ENCODE data around the gene SORBS2. TPM values are rescaled to one million over a fixed set of nuclear protein-coding genes. Genes with fewer than 3 reads are reported as not detected.

Gene SORBS2
- total and polyA plus RNA-seq, 2 of the 4 experiments (the other 2 are of a cell fraction): 0.18 TPM; not detected in 1

- no peak overlapping the region for H3K4me2 ChIP-seq (ENCODE audit: low read depth, low read length)
- no peaks in the 10 kb centered on the region for H3K36me3 ChIP-seq (ENCODE audit: control insufficient read depth, insufficient read depth, low read length)
- H2BK120ac ChIP-seq (ENCODE audit: low read depth, low read length): no peak overlapping the region
- no peak overlapping the region for H2AFZ ChIP-seq (replicated peaks; ENCODE audit: low read length, poor library complexity)
- no peak for DNase-seq
- no peak overlapping the region for H2BK15ac ChIP-seq (ENCODE audit: low read depth, low read length)
- ChIA-PET CTCF (no interaction called here), POLR2A (ENCODE audit: unreplicated experiment) (no interaction called here)
- TF ChIP-seq POLR2A (IDR thresholded peaks at IDR 0.05; ENCODE audit: low read depth, low read length) (no peak), CHD1 (IDR thresholded peaks at IDR 0.05; ENCODE audit: low read depth, low read length) (no peak), USF2 (IDR thresholded peaks at IDR 0.05; ENCODE audit: low read depth, low read length) (no peak), FOS (IDR thresholded peaks at IDR 0.05; ENCODE audit: low read depth, low read length) (no peak)
- H2BK5ac ChIP-seq (ENCODE audit: low read depth, low read length, poor library complexity, severe bottlenecking): no peak overlapping the region
- H2BK20ac ChIP-seq (ENCODE audit: low read depth, low read length): no peak overlapping the region
- no peak overlapping the region for H4K5ac ChIP-seq (ENCODE audit: low read depth, low read length)
- H2AK5ac ChIP-seq (ENCODE audit: low read depth, low read length): no peak overlapping the region
- peaks cover 8% of the 10 kb centered on the region; the same call in 1 of the 2 replicates for H3K4me1 ChIP-seq (ENCODE audit: control insufficient read depth, insufficient read depth, low read length)
- no peak overlapping the region for H3K9ac ChIP-seq (ENCODE audit: low read depth, low read length)
- no peak overlapping the region for H3K4me3 ChIP-seq (ENCODE audit: insufficient read depth, low read depth, low read length)
- no TSS peak for BruUV-seq (replicated peaks)
- H4K8ac ChIP-seq (ENCODE audit: low read depth in 2 of 2, low read length in 2 of 2): no peak overlapping the region
- peaks cover 2% of the 10 kb centered on the region; the same call in 1 of the 2 replicates for H3K9me3 ChIP-seq (ENCODE audit: control insufficient read depth, insufficient read depth, low read length)
- WGBS, 2 experiments (ENCODE audit: extremely low coverage in 2 of 2, insufficient read length in 1 of 2): no CpG with 5 or more reads among the region's 5 CpGs
- H3K27ac ChIP-seq (ENCODE audit: insufficient read depth, low read length): no peak overlapping the region
- H3K9me1 ChIP-seq (ENCODE audit: insufficient read depth, low read length): no peaks in the 10 kb centered on the region
- intact Hi-C loops (cut with micrococcal nuclease) (no loop called here), in situ Hi-C loops (cut with MboI; ENCODE audit: low sequenced_read_pairs) (no loop called here), dilution Hi-C loops (cut with HindIII; ENCODE audit: low sequenced_read_pairs, unreplicated experiment) (no loop called here)
- H3K79me1 ChIP-seq (ENCODE audit: low read depth in 1 of 2, low read length in 2 of 2): no peaks in the 10 kb centered on the region
- no peak overlapping the region for H3K14ac ChIP-seq (replicated peaks; ENCODE audit: low read depth, low read length)
- no peaks in the 10 kb centered on the region for H4K20me1 ChIP-seq (ENCODE audit: insufficient read depth, low read length)
- no peak overlapping the region for H4K91ac ChIP-seq (ENCODE audit: insufficient read depth, low read depth, low read length)
- H3K27me3 ChIP-seq (ENCODE audit: control insufficient read depth, insufficient read depth, low read length): peaks cover 35% of the 10 kb centered on the region
- no peak overlapping the region for H2AK9ac ChIP-seq (replicated peaks; ENCODE audit: low read depth, low read length, poor library complexity)
- H3K56ac ChIP-seq (ENCODE audit: extremely low read depth, insufficient read depth, low read length): no peak overlapping the region
- H3K4ac ChIP-seq (ENCODE audit: low read depth, low read length): no peak overlapping the region
- H3K18ac ChIP-seq (ENCODE audit: low read depth, low read length): no peak overlapping the region
- ATAC-seq (ENCODE audit: low read depth): no peak
- no peak overlapping the region for H3K23ac ChIP-seq (ENCODE audit: low read depth, low read length)
Observed at GRCh38 chr4:185734214-185734613, 77.8 kb downstream of the SORBS2 start.

Measured in IMR-90 (cell line).